NCI-H524 treated with DMSO at 0.1 percent for 48 hours (cell line): ENCODE results near the gene ATXN10.

Source experiments
- DNase-seq: peaks from one replicate; lab custom pipeline; 2025; lab: John Stamatoyannopoulos, UW

The ATXN10 gene

DNA sequence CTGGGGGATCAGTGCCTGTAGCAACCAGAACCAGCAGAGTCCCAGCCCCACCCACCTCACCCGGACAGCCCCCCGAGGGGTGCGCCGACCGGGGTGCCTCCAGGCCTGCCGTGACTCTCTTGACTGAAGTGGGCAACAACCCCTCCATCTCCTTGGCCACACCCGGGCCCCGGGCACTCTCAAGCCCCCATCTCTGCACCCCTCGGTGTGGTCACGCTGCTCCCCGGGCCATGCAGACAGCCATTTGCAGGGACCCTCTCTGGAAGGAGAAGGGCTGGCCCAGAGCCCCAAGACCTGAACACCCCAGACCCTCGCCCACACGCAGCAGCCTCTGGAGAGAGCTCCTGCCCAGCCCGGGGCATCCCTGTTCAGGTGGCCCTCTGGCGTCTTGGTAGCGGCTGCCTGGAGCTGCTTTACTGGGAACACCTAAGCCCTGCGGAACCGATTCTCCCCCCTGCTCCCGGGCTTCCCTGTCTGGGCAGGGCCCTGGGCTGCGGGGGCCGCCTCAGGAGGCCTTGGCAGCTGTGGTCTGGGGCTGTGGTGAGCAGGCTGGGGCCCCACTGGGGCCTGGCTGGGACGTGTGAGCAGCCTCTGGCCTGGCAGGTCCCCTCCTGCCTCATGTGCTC, 220.5 kb downstream of the ATXN10 start:
- DNase-seq = no peak

DNA sequence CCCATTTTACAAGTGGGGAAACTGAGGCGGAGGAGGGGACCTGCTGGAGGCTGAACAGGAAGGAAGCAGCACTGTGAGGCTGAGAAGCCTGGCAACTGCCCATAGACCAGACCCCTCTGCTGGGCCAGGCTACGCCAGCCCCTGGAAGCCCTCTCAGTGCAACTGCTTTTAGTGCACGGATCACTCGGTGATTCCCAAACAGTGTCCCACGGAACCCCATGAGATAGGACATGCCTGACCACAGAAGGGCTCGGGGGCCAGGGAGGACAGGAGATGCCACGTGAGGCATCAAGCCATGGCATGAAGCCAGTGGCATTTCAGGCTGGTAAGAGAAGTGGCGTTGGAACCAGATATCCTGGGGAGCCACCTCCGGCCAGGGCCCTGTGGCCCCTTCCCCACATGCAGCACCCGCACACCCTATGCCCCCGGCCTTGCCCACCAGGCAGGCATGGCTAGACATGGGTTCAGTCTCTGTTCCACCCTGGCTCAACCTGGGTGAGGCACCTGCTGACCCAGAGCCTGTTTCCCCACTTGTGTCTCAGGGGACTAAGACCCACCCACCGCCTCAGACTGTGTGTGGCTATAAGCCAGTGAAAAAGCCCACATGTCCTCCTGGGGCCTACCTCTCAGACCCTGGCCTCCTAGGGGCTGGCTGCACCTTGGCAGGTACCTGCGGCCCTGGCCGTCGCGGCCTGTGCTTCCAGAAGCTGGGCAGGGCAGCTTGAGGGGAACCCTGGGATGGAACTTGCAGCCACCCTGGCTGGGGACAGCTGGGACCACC, 221.2 kb downstream of the ATXN10 start:
- DNase-seq = no peak

DNA sequence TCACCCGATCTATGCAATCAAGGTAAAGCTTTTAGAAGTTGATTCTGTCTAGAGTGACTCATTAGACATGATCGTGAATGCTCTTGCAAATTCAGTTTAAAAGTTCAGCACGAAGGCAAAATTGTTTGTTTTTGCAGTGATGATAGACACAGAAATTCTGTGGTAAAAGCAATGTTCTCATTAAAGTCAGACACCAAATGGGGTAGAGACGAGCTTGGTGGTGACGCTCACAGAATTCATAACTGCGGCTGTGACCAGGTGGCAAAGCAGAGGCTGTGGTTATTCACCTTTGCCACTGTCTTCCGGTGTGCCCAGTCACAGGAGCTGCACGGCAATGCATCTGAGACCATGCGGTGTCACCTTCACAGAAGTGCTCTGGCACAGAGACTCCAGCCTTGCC, 221.9 kb downstream of the ATXN10 start:
- DNase-seq = no peak
